G401.6 (cell line): ENCODE measurements around the gene SP3.

Experiments
- FAIRE-seq: peaks from 2 replicates; lab custom pipeline; 2012; peaks lifted over from hg19 to GRCh38; lab: Jason Lieb, UNC

Gene SP3

DNA sequence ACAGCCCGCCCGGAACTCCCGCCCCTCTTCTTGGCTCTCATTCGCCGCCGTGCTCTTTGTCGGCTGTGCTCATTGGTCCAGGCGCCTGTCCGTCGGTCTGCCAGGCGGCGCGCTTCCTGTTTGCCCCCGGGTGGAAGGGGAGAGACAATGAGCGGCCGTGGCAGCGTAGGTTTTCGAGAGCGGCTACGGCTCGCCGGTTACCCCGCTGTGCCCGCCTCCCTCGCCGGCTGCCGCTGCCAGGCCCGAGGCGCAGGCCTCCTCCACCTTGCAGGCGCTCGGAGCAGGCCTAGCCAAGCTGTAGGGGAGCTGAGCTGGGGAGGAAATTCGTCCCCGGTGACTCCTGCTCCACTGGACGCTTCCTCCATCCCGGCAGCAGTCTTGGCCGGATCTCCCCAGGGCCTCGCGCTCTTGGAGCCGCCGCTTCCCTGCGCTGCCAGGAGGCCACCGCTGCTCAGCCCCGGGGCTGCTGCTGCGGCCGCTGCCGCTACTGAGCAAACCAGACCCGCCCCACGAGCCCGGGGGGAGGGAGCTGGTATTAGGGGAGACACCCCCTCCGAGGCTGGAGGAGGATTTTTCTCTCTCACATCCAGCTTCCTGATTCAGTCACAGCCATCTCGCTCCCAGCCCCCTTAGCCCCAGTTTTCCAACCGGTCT, at the start of gene SP3:
Gene SP3, minus strand, starts transcription at position 2 of the 654 bp plus-strand sequence. CDS start 202 bp downstream, outside the sequence.
- peak; percentile 81 for FAIRE-seq

GRCh38 chr2:174014699-174015070, 49.5 kb upstream of the SP3 start:
- FAIRE-seq: no peak

GRCh38 chr2:174014011-174014698, 49.0 kb upstream of the SP3 start:
- no peak for FAIRE-seq

GRCh38 chr2:174013315-174013751, 48.2 kb upstream of the SP3 start:
- no peak for FAIRE-seq

- no peak for FAIRE-seq
These were observed 47.5 kb upstream of the SP3 start for GRCh38 chr2:174012347-174013314.

GRCh38 chr2:174011796-174012195, 46.6 kb upstream of the SP3 start:
- FAIRE-seq: no peak

DNA sequence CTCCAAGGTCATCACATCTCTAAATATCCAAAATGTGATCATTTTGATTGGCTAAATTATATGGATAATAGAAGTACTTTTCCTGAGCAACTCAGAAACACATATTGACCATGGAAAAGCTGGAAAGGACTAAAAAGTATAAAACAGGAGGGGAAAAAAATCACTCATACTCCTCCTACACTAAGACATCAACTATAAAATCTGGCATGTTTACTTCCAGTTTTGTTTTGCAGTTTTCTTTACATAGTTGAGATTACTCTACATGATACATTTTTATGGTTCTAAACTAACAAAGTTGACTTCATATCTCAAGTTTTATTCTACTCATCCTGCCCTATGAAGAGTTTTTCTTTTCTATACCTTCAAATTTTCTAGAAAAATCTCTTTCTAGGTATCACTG, 46.0 kb upstream of the SP3 start:
- no peak for FAIRE-seq

GRCh38 chr2:174009488-174010223, 44.5 kb upstream of the SP3 start:
- FAIRE-seq: peak; percentile 60

- FAIRE-seq: no peak
These were observed 43.5 kb upstream of the SP3 start for GRCh38 chr2:174008720-174009119.

- FAIRE-seq: no peak
These were observed 41.8 kb upstream of the SP3 start for GRCh38 chr2:174007010-174007409.

DNA sequence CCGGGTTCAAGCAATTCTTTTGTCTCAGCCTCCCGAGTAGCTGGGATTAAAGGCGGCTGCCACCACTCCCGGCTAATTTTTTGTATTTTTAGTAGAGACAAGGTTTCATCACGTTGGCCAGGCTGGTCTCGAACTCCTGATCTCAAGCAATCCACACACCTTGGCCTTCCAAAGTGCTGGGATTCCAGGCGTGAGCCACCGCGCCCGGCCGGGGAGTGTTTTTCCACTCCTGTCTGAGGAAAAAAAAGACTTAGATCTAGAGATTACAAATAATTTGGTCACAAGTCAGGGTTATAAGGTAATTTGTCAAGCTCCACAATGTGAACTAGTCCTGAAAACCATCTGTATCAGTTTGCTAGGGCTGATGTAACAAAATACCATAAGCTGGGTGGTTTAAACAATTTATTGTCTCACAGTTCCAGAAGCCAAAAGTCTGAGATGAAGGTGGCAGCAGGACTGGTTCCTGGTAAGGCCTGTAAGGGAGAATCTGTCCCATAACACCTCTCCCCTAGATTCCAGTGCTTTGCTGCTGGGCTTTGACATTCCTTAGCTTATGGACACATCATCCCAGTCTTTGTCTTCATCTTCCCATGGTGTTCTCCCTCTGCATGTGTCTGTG, 40.7 kb upstream of the SP3 start:
- FAIRE-seq: no peak

GRCh38 chr2:174004905-174005605, 39.9 kb upstream of the SP3 start:
- no peak for FAIRE-seq

DNA sequence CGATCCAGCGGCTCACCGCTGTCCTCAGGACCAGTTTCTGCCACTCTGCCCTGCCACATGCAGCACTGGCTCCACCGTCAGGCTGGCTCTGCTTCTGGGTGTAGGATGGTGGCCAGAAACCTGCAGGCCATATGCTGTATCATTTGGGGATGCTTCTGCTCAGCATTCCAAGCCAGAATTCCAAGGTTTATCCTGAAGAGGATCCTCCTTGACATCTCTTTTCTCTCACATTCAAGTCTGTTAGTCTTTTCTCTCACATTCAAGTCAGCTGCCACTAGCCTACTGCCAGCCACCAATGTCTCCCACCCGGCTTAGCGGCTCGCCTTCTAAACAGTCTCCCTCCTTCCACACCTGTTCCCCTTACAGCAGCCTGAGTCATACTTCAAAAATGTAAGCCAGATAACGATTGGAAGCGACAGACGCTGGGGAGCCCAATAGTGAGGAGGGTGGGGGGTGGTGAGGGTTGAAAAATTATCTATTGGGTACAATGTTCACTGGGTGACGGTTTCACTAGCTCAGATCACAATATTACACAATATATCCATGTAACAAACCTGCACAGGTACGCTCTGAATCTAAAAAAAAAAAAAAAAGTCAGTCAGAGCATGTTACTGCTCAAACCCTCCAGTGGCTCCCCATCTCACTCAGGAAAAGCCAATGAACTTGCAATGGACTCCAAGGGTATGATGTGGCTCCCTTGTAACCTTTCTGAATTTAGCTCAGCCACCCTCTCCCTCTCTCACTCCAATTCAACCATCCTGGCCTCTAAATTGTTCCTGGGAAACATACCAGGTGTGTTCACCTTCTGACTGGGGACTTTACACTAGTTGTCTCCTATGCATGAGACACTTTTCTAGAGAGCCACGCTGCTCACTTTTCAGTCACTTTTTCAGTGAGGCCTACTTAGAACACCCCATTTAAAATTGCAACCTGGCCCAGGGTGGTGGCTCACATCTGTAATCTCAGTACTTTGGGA, 38.8 kb upstream of the SP3 start:
- no peak for FAIRE-seq

DNA sequence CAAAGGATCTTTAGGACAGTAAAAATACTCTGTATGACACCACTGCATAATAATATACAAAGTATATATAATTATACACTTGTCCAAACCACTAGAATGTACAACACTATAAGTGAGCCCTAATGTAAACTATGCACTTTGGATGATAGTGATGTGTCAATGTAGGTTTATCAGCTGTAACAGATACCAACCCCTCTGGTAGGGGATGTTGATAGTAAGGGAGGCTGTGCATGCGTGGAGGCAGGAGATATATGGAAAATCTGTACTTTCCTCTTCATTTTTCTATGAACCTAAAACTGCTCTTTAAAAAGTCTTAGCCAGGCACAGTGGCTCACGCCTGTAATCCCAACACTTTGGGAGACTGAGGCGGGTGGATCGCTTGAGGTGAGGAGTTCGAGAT, 37.5 kb upstream of the SP3 start:
- no peak for FAIRE-seq

DNA sequence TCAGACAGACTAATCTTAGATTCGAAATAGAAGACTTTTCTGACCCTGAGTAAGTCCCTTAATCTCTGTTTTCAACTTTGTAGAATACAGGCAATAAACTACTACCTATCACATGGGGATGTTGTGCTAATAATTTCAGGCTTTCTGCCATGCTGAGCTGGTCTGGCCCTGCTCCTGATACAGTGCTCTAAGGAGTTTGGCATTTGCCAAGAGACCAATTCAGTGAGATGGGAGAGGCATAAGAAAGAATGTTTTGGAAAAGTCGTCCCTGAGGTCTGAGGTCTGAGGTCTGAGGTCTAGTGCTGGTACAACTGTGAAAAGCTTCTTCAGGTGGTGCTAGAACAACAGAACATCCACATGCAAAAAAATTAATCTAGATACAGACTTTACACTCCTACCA, 35.9 kb upstream of the SP3 start:
- no peak for FAIRE-seq

GRCh38 chr2:173999724-174000123, 34.6 kb upstream of the SP3 start:
- FAIRE-seq: no peak

- no peak for FAIRE-seq
These were observed 34.1 kb upstream of the SP3 start for GRCh38 chr2:173999272-173999671.

- FAIRE-seq: no peak
These were observed 33.2 kb upstream of the SP3 start for GRCh38 chr2:173998386-173998785.

- FAIRE-seq: no peak
These were observed 32.6 kb upstream of the SP3 start for GRCh38 chr2:173997753-173998152.

DNA sequence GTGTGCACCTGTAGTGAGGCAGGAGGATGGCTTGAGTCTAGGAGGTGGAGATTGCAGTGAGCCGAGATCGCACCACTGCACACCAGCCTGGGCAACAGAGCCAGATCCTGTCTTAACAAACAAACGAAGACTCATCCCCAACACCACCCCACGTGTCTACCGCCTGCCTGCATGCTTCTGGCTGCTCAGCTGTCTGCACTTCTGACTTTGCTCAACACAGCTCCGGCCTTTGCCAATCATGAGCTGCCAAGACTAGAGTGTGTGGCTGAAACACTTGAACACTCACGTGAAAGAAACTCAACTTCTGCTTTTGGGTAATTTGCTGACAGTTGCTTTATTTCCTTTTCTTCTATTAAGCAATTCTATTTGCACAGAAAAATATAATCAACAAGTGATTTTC, 32.1 kb upstream of the SP3 start:
- FAIRE-seq: no peak
